GM18858 (cell line): Measurements from ENCODE around the gene FAM131C.
"Not testable (repeated sequence)": the region's sequence is repeated elsewhere in the genome, so short reads cannot be mapped to it uniquely, and the experiment has no call there.

Experiments used
- ATAC-seq: cut with Tn5 transposase; IDR thresholded peaks from one replicate; pipeline ENCODE4 v1.9.1; 2021; ENCODE audit not compliant: unreplicated experiment

Gene FAM131C

DNA sequence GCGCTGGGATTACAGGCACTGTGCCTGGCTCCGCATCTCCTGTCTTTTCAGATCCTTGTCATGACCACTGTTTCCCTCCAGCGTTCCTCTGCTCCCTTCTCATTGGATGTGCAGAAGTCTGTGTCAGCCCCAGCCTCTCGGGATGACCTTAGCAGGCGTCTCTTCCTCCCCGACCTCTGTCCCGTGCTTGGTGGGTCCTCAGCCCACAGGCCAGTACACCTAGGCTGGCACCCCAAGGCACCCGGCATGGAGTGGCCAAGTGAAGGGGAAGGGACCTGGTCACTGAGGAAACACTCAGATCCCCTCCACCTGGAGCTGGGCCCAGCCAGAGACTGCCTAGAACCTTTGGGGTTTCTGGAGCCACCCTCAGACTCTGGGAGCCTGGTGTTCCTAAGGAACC, 32.3 kb downstream of the FAM131C start:
- ATAC-seq, result no peak

DNA sequence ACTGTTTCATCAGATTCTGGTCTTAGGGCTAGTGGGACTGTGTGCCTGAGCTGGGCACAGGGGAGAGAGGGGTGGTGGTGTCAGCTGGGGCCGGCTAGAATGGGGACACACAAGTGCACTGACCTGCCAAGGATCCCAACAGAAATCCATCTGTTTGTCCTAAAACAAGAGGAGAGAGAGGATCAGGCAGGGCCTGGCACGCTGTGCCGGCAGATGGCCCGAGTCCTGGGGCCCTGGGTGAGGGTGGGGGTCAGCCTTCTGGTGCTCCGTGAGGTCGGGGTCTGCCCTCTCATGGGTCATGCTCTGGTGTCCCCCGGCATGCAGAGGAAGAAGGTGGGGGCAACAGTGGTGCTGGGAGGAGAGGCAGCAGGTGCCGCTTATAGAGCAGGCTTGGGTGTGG, 33.6 kb downstream of the FAM131C start:
- ATAC-seq, result not testable (repeated sequence)

DNA sequence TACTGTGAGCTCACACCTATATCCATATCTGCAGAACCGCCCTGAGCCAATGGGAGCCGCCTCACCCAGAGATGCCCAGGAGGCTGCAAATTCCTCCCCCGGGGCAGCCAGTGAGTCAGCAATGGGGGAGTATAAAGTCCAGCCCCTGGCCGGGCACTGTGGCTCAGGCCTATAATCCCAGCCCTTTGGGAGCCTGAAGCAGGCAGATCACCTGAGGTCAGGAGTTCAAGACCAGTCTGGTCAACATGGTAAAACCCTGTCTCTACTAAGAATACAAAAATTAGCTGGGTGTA, 34.9 kb downstream of the FAM131C start:
- no peak for ATAC-seq

DNA sequence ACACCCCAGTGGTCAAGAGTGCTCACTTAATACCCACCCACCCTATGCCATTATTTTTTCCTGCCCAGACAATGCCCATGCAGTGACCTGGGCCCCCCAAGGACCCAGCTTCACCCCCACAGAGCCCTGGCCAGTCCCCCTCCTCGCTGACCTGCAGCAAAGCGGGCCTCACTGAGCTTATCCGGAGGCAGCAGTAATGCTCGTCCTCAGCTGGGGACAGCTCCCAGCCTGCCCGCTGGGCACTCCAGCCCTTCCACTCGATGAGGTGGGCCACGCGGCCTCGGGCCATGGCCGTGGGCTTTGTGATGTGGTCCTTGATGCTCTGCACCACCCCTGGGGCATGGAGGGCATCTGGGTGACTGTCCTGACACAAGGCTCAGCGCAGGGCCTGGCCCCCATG, 37.0 kb downstream of the FAM131C start:
- not testable (repeated sequence) for ATAC-seq

DNA sequence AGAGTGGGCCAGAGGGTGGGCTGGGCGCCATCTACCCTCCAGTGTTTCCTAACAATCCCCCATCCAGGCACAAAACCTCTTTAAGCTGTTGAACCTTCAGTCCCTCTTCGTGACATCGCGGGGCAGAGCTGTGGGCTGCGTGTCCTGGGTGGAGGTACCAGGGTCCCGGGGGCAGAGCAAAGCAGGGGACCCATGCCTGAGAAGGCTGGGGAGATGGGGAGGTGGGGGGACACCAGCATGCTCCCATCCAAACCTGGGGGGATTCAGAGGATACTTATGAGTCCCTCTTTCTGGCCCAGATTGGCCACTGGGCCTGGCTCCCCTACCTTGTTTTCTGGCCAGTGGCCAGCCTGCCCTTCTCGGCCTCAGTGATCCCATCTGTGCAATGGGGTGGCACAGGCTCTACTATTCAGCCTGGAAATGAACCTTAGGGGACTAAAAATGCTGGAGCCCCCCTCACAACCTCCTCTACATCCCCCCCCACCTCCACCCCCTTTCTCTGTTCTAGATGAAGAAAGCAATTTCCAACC, 40.3 kb downstream of the FAM131C start:
- ATAC-seq, result not testable (repeated sequence)

DNA sequence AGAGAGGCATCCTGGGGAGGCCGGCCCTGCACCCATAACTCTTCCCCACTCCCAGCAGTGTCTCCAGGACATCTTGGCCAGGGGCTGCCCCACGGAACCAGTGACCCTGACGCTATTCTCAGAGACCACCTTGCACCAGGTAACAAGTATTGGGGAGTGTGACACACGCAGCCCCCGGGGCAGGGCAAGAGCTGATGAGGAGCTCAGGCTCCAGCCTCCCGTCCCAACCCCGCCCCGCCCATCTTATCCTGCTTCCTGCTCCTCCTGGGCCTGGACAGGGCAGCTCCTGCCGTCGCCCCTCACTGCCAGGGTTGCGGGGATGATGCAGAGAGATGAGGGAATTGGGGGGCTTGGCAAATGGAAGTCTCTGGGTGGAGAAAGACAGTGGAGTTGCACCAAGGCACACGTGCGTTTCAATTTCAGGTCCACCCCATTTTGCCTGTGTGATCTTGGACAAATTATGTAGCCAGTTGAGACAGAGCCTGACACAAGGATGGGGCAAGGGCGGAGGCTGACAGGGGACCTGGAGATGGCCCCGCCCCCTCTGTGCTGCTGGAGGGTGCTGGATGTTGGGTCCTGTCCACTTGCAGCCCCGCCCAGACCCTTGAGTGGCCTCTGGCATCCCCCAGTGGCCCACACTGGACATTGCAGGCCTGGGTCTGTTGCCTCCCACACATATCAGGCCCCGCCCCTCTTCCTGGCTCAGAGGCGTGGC, 40.9 kb downstream of the FAM131C start:
- no peak for ATAC-seq

DNA sequence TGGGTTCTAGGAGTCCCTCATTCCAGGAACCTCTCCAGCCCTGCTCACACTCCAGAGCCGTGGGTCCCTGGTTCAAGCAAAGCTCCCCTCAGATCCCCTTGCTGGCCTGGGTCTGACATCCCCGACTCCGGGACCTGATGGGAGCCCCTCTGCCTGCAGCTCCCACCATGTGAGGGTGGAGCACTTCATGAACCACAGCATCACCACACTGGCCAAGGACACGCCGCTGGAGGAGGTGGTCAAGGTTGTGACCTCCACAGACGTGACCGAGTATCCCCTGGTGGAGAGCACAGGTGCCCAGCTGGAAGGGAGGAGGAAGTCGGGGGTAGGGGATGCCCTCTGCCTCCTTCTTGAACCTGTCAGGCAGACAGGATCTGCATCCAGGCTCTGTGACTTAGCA, 41.9 kb downstream of the FAM131C start:
- no peak for ATAC-seq

DNA sequence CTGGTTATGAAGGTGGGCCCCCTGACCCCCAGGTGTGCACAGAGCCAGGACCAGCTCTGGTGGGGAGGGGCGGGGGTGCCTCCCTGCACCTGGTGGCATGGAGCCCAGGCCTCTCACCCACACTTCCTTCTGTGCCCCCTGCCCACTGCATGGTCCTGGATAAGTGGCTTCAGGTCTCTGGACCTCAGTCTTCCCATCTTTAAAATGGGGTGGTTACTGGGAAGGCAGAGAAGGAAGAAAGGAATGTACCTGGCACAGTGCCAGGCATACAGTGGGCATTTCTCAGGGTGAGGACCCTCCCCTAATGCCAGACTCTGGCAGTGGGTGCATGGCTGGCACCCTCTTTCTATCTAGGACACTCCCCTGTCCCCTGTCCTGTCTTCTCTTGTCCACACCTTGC, 44.2 kb downstream of the FAM131C start:
- no peak for ATAC-seq

DNA sequence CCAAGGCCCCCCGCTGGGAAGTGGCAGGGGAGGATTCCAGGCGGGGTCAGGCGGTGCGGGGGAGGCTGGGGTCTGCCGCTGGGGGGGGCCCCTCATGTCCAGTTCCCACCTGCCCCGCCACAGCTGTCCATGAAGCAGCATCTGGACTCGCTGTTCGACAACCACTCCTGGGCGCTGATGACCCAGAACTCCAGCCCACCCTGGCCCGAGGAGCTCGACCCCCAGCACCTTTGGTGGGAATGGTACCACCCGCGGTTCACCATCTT, 44.5 kb downstream of the FAM131C start:
- ATAC-seq, result not testable (repeated sequence)

DNA sequence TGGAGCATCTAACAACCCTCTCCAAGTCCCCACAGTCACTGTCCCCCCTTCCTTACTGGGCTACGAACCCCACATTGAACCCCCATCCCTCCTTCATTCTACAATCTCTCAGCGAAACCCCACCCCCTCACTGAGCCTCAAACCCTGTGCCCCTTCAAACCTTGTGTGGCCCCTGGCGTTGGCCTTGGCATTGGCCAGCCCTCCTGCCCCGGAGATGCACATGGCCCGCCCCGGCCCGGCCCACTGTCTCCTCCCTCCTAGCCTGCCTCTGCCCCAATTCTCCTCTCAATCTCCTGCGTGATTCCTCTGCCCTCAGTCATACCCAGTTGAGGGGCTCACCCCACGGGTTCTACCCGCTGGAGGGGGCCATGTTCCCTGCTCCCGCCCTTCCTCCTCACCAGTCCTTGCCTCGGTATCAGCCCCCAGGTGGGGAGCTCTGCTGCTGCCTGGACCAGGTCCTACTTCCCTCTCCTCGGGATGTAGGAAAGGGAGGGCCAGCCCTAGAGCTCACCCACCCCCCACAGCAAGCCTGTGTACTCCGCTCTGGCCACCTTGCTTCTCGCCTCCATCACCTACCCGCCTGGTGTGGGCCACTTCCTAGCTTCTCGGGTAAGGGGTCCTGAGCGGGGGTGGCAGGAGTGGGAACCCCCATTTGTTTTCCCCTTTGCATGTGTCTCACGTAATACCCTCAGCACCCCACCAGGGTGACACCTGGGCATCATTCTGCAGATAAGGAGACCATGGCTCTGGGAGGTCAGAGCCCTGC, 45.0 kb downstream of the FAM131C start:
- ATAC-seq, result no peak

DNA sequence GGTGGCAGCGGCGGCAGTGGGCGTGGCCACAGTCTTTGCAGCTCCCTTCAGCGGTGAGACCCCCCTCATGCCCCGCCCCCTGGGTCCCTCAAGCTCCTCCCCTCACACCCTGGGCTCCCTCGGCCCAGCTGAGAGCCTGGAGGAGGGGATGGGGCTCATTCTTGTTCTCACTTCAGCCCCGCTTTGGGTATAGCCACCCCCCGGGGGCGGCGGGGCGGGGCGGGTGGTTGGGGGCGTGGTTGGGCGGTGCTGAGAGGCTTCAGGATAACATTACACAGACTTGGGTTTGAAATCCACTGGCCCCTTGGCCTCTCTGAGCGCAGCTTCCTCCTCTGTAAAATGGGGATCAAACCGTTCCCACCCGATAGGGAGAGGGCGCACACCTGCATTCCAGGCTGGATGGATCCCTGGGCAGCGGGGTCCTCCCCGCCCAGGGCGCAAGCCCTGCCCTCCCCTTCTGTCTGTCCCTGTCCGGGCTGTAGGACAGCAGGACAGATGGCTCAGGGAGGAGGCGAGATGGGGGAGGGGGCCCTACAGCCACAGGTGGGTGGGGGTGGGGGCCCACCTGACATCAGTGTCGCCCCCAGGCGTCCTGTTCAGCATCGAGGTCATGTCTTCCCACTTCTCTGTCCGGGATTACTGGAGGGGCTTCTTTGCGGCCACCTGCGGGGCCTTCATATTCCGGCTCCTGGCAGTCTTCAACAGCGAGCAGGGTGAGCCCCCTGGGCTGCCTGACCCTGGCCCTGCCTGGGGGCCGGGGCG, 46.5 kb downstream of the FAM131C start:
- ATAC-seq, result no peak

DNA sequence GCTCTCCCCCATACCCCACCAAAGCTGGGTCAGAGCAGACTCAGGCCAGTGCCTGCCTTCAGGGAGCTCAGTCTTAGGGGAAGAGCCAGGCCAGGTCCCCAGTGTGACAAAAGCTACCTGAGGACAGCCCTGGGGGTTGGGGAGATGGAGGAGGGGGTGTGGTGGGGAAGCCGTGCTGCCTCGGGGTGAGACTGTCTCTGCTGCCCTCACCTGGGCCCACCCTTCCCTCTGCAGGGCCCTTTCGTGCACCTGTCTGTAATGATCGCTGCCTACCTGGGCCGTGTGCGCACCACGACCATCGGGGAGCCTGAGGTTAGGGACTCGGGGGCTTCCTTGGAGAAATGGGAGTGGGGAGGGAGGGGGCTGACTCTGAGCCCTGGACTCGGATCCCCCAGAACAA, 47.1 kb downstream of the FAM131C start:
- ATAC-seq, result not testable (repeated sequence)

DNA sequence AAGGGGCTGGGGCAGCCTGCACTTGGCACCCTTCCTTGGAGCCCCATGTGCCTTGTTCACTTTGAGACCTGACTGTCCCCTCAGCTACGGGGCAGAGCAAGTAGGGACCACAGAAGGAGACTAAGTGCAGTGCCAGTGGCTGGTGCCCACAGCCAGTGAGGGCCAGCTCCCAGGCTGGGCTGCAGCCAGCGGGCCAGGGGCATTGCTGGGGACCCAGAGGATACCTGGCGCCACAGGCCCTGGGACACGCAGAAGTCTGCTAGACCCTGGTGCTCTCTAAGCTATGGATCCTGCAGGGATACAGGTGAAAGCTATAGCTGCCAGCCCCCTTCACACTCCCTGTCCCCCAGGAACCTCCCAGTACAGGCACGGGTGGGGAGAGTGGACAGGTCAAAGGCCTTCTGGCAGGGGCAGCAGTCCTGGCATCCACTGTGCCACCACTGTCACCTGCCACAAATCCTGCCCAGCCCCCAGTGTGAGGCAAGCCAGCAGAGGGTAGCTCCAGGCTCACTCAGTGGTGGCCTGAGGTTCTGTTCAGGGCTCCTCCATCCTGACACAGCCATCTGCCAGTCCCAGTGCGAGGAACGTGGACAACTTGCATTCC, 50.3 kb downstream of the FAM131C start:
- ATAC-seq, result no peak

DNA sequence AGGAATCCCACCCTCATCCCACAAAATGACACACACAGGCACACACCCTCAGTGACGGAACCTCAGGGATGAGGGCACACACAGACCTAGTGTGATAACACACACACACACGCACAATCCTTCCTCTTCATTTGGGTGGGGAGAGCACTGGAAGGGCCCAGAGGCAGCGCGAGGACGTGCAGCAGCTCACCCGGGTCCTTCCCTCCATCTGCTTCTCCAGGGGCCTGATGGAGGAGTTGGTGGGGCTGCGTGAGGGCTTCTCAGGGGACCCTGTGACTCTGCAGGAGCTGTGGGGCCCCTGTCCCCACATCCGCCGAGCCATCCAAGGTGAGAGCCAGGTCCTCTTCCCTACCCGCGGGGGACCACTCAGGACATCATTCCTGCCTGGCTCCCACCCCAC, 51.1 kb downstream of the FAM131C start:
- ATAC-seq, result no peak

DNA sequence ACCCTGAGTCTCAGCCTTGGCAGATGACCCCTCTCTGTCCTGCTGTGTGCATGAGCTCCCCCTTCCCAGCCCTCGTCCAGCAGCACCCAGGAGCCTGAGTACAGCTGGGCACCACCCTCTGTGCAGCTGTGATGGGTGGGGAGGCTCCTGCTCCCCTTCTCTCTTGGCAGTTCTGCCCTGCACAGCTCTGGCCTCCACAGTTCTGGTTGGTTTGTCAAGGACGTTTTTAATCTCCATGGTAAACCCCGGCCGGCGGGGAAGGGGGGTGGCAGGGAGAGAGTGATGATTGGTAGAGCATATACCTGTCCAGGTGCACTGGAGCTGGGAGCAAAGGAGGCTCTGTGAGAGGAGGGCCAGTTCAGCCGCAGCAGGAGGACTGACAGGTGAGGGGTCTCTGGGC, 51.8 kb downstream of the FAM131C start, which contains the start of gene CLCNKA:
Gene CLCNKA (plus strand): TSS at position 356 of the 400 bp plus-strand sequence. CDS start 584 bp downstream, outside the sequence.
- no peak for ATAC-seq

DNA sequence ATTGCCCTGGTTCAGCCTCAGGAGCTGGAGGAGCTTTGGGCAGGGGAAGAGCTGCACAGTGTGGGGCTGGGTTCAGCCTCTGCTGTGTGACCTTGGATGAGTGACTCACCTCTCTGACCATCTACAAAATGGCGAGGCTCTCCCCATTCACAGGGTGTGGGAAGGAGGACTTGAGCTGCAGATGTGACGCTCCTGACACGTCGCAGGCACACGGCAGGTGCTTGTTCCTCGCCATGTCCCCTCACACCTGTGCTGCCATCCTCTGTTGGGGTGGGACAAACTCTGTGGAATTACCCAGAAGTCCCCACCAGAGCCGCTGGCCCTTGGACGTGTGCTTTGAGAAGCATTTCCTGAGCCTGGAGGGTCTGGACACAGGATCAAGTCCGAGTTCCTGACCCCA, 52.6 kb downstream of the FAM131C start:
- not testable (repeated sequence) for ATAC-seq

DNA sequence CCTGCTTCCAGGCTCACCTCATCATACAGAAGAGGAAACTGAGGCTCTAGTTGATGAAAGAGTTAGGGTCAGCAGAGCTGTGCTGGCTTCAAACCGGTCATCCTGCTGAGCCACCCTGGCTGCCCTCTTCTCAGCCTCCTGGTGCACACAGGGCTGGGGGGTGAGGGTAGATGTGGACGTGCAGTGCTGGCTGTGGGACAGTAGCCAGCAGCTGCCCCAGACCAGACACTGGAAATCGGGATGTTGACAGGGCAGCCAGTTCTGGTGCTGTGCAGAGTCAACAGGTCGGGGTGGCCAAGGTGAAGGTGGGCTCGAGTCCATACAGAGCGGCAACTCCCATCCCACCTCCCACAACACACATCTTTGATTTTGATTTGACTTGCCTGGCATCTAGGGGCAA, 53.1 kb downstream of the FAM131C start:
- no peak for ATAC-seq

DNA sequence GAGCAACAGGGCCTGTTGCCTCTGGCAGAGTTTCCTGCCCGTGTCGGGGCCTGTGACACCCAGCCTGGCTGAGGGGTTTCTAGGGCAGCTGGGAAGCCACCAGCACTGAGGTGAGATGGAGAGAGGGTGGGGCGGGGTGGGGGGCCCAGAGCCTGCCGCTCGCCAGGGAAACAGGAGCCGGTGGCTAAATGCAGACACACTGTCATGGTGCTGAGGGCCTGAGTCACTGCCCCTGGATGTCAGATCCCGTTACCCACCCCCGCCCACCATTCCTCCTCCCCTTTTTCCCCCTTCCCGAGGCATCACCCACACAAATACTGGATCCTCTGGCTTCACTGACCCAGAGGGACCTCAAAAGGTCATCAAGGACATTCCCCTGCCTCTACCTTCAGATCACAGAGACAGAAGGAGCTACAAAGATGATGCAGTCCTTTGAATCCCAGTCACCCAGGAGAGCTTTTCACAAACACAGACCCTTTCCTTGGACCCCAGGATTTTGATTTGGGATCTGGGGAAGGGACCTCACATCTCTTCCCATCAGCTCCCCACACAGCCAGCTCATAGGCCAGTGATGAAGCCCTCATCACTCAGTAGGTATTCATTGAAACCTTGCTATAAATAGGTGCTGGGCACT, 53.7 kb downstream of the FAM131C start:
- ATAC-seq, result no peak

DNA sequence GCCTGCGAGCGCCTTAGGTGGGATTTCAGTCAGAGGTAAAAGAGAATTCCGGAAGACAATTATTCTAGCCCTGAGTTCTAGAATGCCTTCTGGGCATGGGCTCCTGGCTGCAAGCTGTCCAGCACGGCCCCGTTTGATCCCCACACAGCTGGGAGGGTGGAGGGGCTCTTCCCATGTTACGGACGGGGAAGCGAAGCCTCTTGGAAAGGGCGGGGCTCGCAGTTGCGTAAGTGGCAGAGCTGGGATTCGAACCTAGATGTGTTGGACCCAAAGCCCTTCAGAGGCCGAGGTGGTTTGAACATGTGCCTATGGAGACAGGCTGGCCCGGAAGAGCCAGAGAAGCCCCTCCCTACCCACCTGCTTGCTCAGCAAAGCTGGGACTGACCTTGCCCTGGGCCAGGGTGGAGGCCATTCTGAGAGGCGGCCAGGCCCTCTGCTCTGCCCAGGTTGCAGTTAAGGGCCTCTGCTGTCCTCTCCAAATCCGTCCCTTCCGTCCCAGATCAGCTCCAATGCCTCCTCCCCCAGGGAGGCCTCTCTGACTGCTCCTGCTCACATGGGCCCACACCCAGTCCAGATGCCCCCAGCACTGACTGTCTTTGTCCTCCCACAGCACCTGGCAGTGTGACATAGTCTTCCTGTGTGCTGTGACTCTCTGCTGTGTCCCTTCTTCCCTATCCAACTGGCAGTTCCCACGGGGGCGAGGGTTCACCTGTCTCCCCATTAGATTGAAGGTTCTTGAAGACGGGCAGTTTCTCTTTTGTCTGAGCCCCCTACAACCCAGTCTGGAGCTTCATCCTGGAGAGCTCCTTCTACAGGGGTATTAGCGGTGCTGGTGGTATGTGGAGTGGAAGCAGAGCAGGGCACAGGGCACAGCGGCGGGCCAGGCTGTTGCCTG, 54.5 kb downstream of the FAM131C start:
- ATAC-seq, result no peak

DNA sequence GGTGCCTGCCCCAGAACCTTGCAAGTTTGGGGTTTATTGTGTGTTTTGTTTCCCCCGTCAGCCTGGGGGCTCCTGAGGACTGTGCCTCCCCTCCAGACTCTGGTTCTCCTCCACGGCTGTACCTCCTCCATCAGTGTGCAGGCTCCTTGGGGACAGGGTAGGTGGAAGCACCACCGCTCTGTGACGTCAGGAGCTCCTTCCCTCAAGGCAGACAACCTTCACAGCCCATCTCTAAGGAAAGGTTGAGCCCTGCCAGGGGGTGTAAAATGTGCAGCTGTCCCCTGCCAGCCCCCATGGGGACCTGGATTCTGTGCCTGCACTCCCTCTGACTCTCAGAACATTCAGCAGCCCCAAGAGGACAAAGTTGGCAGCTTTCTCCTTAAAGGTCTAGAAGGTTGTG, 55.1 kb downstream of the FAM131C start:
- no peak for ATAC-seq
